MG63 (cell line): ENCODE results near the gene METTL13. TPM values are rescaled to one million over a fixed set of nuclear protein-coding genes. Genes with fewer than 3 reads are reported as not detected.

Experiments used
- DNase-seq: peaks from one replicate; pipeline ENCODE4 v3.0.0-alpha.2; 2020
- H3K27me3 ChIP-seq: fragments of 250-450 bp; sonication (Bioruptor Pico); 2 replicates; pipeline ENCODE4 v1.5.1; 2020; ENCODE audit warnings: mild to moderate bottlenecking, moderate library complexity
- H3K36me3 ChIP-seq: fragments of 250-450 bp; sonication (Bioruptor Pico); 2 replicates; pipeline ENCODE4 v1.5.1; 2020; ENCODE audit warnings: mild to moderate bottlenecking, moderate library complexity
- H3K4me3 ChIP-seq: fragments of 250-450 bp; sonication (Bioruptor Pico); 2 replicates; pipeline ENCODE4 v1.5.1; 2020; ENCODE audit warnings: mild to moderate bottlenecking, moderate library complexity
- H3K9me3 ChIP-seq: fragments of 250-450 bp; sonication (Bioruptor Pico); 2 replicates; pipeline ENCODE4 v1.5.1; 2020; ENCODE audit warnings: mild to moderate bottlenecking, moderate library complexity
- total RNA-seq: library from RNA; depleted of rRNA; stranded (reverse); fragments of >200 nt; shearing (Covaris generic); gene quantifications from 2 replicates; pipeline ENCODE4 v1.2.3, GENCODE V29; 2014; ENCODE audit warnings: low replicate concordance

METTL13 gene
- total RNA-seq, 1 experiment from 2014 or later = 71.2 TPM

DNA sequence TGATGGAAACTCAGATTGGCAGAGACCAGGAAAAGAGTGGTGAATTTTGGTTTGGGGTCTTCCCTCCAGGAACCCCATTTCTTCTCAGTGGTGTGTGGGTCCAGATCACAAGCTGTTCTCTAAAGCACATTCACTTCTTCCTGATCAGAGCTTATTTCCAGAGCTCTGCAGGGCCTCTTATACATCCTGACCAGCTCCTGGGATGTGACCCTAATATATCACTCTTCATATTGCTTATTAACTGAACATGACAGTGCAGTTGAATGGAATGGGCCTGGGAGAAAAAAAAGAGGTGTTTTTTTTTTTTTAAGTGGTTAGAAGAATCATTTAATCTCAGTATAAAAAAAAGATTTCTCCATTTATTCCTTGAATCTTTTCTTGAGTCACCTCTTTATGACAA lies 30.2 kb downstream of the METTL13 start:
- H3K9me3 ChIP-seq = no peaks in the 10 kb centered on the region
- H3K36me3 ChIP-seq = no peaks in the 10 kb centered on the region
- no peaks in the 10 kb centered on the region for H3K27me3 ChIP-seq
- no peak for DNase-seq
- H3K4me3 ChIP-seq = no peak overlapping the region

DNA sequence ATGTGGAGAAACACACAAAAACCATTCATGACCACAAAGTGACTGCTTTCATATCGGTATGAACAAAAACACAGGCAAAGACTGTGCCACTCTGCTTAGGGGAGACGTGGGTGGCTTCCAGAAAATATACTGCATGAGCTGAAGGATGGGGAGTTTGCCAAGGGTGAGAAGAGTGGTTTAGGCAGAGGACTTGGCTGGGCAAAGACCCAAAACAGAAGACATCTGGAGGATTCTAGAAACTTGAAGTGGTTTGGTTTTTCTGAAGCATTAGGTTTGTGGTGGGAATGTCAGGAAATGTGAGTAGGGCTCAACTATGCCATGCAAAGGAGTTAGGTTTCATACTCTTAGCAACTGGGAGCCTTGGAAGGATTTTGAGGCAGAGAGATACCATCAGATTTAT lies 33.2 kb downstream of the METTL13 start:
- H3K4me3 ChIP-seq = no peak overlapping the region
- H3K9me3 ChIP-seq = no peaks in the 10 kb centered on the region
- H3K27me3 ChIP-seq = no peaks in the 10 kb centered on the region
- H3K36me3 ChIP-seq = no peaks in the 10 kb centered on the region
- DNase-seq = peak; percentile 38

DNA sequence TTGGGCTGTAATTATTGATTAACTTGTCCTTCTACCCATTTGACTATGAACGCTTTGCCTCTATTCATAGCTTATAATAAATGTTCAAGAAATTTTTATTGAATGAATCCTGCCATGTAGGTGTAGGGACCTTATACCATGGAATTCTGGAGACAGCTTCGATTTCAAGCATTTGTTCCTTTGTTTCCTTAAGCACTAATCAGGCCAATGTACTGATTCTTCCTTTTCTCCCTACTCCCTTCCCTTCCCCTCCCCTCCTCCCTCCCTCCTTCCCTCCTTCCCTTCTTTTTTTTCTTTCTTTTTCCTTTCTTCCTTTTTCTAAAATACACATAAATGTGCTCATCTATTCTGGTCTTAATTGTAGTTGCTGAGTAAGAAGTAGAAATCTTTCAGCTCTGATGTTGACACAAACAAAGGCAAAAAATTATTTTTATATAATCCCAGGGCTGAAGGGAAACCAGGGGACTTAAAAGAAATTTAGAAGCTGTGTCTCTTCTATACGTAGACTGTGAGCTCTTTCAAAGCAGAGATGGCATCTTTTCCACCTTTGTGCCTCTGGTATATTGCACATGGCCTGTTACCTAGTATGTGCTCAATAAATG lies 34.9 kb downstream of the METTL13 start:
- no peaks in the 10 kb centered on the region for H3K36me3 ChIP-seq
- H3K27me3 ChIP-seq = no peaks in the 10 kb centered on the region
- no peak for DNase-seq

DNA sequence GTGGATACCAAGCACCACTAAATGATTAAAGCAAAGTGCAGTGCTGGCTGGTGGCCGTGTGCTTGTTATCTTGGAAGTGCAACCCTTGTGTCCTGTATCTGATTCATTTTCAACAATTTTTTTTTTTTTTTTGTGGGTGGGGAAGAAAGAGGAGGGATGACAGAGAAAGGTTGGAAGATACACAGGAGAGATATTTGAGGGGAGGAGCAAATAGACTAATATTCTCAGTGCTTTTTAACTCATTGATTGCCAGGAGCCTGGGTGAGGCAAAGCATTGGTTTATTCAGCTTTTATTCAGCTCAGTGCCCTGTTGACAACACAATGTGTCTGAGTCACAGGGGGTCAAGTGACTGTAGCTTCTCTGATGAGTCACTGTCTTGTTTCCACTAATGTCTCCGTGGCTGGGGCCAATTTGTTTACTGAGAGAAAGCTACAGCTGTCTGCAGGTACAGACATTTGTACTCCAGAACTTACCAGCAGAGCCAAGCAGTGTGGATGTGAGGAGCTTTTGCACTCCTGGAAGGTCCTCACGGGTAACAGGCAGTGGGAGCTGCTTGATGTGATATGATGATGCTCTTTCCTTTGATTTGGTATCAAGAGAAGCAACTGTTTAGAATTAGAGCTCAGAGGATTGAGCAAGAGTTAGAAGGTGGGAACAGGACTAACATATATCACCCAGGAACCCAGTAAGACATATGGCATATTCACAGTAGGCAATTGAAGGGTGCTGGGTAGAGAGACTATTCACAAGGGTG lies 36.2 kb downstream of the METTL13 start:
- Histone ChIP-seq H3K4me3 (no peak overlapping the region), H3K36me3 (no peaks in the 10 kb centered on the region), H3K9me3 (no peaks in the 10 kb centered on the region), H3K27me3 (no peaks in the 10 kb centered on the region)
- peak; percentile 65 for DNase-seq

More for the DNA sequence above, 34.9 kb downstream of the METTL13 start:
- Histone ChIP-seq H3K4me3 (no peak overlapping the region), H3K9me3 (no peaks in the 10 kb centered on the region)

DNA sequence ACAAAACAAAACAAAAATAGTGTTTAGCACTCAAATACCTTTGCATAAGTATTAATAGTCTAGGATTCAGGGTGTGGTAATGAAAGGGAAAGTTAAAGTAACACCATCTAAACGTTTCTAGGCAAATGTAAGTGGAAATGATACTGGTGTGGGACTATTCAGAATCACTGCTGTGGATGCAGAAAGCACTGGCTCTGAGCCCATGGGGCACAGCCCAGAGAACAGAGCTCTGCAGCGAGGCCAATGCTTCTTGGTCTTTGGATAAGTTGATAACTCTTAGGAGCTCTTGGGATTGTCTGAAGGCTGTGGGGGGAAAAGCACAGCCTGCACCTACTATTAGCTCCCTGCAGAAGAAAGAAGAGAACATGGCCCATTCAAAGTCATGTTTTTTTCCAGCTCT lies 38.5 kb downstream of the METTL13 start:
- no peaks in the 10 kb centered on the region for H3K9me3 ChIP-seq
- no peak overlapping the region for H3K4me3 ChIP-seq
- no peaks in the 10 kb centered on the region for H3K27me3 ChIP-seq
- DNase-seq = no peak
- H3K36me3 ChIP-seq = no peaks in the 10 kb centered on the region

DNA sequence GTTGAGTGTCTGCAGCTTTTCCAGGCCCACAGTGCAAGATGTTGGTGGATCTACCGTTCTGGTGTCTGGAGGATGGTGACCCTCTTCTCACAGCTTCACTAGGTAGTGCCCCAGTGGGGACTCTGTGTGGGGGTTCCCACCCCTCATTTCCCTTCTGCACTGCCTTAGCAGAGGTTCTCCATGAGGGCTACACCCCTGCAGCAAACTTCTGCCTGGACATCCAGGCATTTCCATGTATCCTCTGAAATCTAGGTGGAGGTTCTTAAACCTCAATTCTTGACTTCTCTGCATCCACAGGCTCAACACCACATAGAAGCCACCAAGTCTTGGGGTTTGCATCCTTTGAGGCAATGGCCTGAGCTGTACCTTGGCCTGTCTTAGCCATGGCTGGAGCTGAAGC lies 45.5 kb downstream of the METTL13 start:
- Histone ChIP-seq H3K9me3 (peaks cover 5% of the 10 kb centered on the region; the same call in 1 of the 2 replicates), H3K4me3 (no peak overlapping the region), H3K27me3 (no peaks in the 10 kb centered on the region), H3K36me3 (no peaks in the 10 kb centered on the region)
- DNase-seq = no peak

DNA sequence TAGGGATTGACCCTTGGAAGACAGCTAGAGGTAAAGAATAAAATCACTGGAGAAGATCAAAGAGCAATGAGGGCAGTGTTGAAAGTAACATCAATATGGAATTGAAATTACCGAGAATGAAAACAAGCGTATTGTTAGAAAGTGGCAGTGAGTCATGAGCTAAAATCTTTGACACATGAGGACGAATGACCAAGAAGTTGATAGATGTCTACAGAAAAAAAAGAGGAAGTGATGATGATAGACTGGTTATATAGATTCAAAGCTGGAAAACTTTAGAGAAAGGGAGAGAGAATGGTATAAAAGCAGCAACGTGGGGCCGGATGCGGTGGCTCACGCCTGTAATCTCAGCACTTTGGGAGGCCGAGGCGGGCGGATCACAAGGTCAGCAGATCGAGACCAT lies 47.3 kb downstream of the METTL13 start:
- H3K27me3 ChIP-seq = no peaks in the 10 kb centered on the region
- H3K36me3 ChIP-seq = no peaks in the 10 kb centered on the region
- no peak overlapping the region for H3K4me3 ChIP-seq
- peaks cover 5% of the 10 kb centered on the region; the same call in 1 of the 2 replicates for H3K9me3 ChIP-seq
- DNase-seq = no peak

DNA sequence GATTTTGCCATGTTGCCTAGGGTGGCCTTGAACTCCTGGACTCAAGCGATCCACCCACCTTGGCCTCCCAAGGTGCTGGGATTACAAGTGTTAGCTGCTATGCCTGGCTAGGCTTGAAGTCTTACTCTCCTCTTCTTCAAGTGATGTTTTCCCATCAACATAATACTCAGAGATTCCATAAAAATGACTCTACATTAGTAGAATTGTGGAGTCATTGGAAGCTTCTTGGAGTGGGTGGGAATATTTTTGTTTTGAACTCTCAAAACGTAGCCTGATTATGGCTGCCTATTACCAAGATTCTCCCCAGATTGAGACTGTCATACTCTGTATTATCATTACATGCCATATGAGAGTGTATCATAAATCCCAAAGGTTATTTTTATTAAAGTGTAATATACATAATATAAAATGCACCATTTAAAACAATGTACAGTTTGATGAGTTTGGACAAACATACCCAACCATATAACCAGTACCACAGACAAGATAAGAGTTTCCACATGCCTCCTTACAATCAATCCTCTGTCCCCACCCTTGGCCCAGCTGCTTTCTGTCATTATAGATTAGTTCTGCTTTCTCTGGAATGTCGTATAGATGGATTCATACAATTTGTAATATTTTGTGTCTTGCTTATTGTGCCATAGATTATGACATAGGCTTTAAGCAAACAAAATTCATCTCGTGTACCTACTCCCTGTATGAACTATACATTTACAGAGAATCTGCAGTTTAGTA lies 51.8 kb downstream of the METTL13 start:
- Histone ChIP-seq H3K9me3 (no peaks in the 10 kb centered on the region), H3K36me3 (no peaks in the 10 kb centered on the region), H3K4me3 (no peak overlapping the region), H3K27me3 (no peaks in the 10 kb centered on the region)
- no peak for DNase-seq

DNA sequence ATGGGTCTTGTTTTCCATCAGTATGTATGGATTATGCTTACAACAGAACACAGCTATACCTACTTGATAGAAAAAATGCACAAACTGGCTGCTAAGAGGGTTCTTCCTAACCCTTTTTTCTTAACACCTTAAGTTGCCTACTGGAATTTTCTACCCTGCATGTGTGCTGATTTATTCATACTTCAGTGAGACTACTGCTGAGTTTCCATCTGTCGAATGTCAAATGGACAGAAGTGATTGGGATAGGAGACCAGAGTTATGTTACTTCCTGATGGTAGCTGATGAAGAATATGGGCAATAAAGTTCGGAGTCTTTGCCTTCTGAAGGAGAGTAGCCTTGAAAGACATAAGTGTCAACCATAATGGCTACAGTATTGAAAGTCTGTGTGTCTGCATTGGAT lies 53.4 kb downstream of the METTL13 start:
- H3K4me3 ChIP-seq = no peak overlapping the region
- no peaks in the 10 kb centered on the region for H3K27me3 ChIP-seq
- no peaks in the 10 kb centered on the region for H3K36me3 ChIP-seq
- no peaks in the 10 kb centered on the region for H3K9me3 ChIP-seq
- no peak for DNase-seq

DNA sequence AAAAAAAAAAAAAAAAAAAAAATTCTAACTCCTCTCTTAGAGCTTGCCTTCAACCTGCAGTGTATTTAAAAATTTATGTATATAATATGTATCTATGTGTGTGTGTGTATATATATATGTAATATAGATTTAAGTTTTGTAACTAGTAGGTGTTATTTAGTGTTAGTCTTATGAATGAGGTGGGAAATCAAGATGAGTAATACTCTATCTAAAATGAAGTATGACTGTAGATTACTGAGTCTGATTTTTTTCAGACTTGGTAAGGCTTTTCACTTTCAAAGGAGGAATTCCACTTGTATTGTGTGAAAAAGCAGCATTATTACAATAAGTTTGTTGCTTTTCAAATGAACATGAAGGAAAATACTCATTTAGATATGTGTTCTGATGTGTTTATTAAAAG lies 54.4 kb downstream of the METTL13 start:
- H3K9me3 ChIP-seq = 0 out of 2 replicates have a peak, but pooled peaks cover under 1% of the 10 kb centered on the region

DNA sequence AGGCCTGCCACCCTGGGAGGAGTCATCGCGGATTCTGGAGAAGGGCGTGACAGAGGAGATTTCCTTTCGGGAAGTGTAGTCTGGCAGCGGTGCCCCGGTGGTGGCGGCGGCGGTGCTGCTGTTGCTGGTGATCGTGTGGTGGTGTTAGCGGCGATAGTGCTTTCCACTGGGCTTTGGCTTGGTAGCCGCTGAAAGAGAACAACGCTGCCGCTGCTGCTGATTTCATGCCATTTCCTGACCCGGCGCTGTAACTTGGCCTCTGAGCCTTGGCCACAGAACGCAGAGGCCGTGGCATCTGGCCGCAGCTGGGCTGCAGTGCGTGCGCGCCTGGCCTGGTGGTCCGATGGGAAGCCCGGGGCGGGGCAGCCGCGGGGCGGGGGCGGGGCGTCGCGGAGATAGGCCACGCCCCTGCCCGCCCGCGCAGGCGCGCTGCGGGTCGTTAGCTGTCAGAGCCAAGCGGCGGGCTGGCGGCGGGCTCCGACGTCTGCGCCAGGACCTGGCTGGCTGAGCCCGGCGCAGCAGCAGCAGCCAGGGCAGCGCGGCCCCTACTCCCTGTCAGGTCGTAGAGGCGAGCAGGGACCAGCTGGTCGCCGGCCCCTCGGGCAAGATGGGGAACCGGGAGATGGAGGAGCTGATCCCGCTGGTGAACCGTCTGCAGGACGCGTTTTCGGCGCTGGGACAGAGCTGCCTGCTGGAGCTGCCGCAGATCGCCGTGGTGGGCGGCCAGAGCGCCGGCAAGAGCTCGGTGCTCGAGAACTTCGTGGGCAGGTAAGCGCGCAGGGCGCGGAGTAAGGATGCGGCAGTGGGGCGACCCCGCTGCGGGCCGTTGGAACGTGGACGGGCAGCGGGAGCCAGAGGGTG lies 59.8 kb downstream of the METTL13 start, which contains the start of gene DNM3:
TSS of gene DNM3 (plus strand) at position 449 of the 861 bp plus-strand sequence. CDS start at position 608, 159 bp downstream.
- Histone ChIP-seq H3K4me3 (peak within 1 kb of the TSS; percentile 54), H3K9me3 (0 out of 2 replicates have a peak, but pooled peaks cover 3% of the 10 kb centered on the region), H3K36me3 (no peaks in the 10 kb centered on the region), H3K27me3 (peaks cover 18% of the 10 kb centered on the region)
- DNase-seq = peak; percentile 74

More for the DNA sequence above, 54.4 kb downstream of the METTL13 start:
- Histone ChIP-seq H3K36me3 (no peaks in the 10 kb centered on the region), H3K4me3 (no peak overlapping the region), H3K27me3 (no peaks in the 10 kb centered on the region)
- DNase-seq = no peak

DNA sequence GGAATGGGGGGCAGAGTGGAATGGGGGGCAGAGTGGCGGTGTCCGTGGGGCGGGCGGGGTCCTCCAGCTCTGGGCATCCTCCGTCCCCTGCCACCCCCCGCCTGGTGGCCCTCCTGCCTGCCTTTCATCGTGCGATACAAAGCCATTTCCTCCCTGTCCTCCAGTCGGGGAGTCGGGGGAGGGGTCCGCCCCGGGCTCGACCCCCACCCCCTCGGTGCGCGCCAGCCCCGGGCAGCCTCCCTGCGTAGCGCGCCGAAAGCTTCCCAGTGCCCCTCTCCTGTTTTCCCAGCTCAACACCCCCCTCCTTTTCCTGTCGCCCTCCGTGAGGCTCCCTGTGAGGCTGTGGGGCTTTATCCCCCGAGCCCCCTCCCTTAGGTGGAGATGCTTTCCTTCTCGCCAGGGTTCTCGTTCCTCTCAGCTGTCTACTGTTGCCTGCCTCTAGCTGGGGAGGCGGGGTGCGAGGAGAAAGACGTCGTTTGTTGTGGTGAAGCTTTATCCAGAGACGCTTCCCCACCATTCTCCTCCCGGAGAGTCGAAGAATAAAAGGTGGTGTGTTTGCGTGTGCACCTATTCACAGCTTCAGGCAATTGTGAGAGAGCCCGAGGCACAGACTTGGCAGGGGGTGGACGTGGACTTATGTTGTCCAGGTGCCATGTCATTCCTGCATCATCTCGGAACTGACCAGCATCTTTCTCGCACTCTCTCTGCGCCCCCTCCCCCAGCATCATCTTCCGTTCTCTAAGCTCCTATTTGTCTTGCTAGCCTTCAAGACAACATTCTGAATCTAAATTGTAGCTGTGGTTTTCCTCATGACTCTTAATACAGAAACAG lies 60.7 kb downstream of the METTL13 start:
- Histone ChIP-seq H3K27me3 (peaks cover 18% of the 10 kb centered on the region), H3K9me3 (0 out of 2 replicates have a peak, but pooled peaks cover 3% of the 10 kb centered on the region), H3K36me3 (no peaks in the 10 kb centered on the region), H3K4me3 (peak overlapping the region; percentile 54)
- no peak for DNase-seq

DNA sequence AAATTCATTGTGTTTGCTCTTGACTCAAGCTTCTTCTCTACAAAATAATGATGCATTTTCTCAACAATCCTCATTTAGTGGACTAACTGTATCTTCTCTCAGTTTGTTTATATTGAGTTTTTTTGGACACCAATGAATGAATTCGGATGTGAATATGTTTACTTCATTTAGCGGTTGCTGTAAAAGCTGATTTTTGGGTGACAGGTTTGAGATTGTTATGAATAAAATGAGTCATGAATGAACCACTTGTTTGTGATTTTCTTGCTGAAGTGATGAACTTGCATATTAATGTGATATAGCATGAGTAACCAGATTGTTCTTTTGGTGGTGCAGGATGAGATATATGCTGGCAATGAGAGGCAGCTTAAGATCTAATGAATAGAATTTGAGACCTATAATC lies 62.9 kb downstream of the METTL13 start:
- Histone ChIP-seq H3K9me3 (0 out of 2 replicates have a peak, but pooled peaks cover 3% of the 10 kb centered on the region), H3K27me3 (peaks cover 18% of the 10 kb centered on the region), H3K36me3 (no peaks in the 10 kb centered on the region), H3K4me3 (no peak overlapping the region)
- no peak for DNase-seq

DNA sequence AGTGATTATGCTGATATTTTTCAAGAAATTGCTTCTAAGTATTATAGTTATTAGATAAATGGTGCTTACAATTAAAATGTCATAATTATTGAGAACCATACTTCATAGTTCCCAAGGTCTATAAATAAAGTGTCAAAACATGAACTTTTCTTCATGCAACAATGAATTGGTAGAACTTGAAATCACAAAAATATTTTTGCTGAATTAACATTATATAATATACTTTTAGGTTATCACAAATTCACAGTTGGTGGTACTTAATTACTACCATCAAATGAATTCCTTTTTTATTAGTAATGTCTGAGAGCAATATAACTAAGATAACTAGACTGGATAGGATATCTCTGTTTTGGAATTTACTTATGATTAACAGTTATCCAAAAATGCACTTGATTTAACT lies 64.5 kb downstream of the METTL13 start:
- 0 out of 2 replicates have a peak, but pooled peaks cover 1% of the 10 kb centered on the region for H3K9me3 ChIP-seq
- H3K36me3 ChIP-seq = no peaks in the 10 kb centered on the region
- peaks cover 21% of the 10 kb centered on the region for H3K27me3 ChIP-seq
- H3K4me3 ChIP-seq = no peak overlapping the region
- DNase-seq = no peak
